H1 (cell line): ENCODE data around the gene GOLGA6L10. TPM values are rescaled to one million over a fixed set of nuclear protein-coding genes. Genes with fewer than 3 reads are reported as not detected.

Source experiments
- CTCF ChIA-PET: fragments of 300-600 bp; sonication (Branson Sonifier 250); formaldehyde crosslinking; loops from one replicate; lab custom pipeline; 2021; ENCODE audit not compliant: partially characterized antibody; lab: Charles Lee
- POLR2A ChIA-PET: fragments of 300-600 bp; sonication (Branson Sonifier 250); formaldehyde crosslinking; loops from one replicate; lab custom pipeline; 2021; ENCODE audit warnings: inconsistent platforms; ENCODE audit not compliant: partially characterized antibody; lab: Charles Lee
- DNase-seq, 2 experiments: peaks; one replicate each; pipeline versions ENCODE4 v3.0.0 to v3.0.0-alpha.2; 2010 to 2022; ENCODE audit warnings: low spot score in 2 of 2, low read depth in 1 of 2, mixed read lengths in 1 of 2
- FAIRE-seq: peaks from 2 replicates; lab custom pipeline; 2011; peaks lifted over from hg19 to GRCh38; lab: Jason Lieb, UNC
- H2AFZ ChIP-seq: 2 replicates; pipeline ENCODE4 v1.8.1; 2012; ENCODE audit warnings: low read length, inconsistent platforms
- H2AK5ac ChIP-seq: 2 replicates; pipeline ENCODE4 v1.6.1; 2013; ENCODE audit warnings: low read depth, low read length
- H2BK120ac ChIP-seq: replicated peaks from 2 replicates; pipeline ENCODE3; 2013; ENCODE audit warnings: low read depth, low read length, inconsistent platforms
- H2BK12ac ChIP-seq: 2 replicates; pipeline ENCODE4 v1.6.1; 2013; ENCODE audit warnings: low read depth, low read length
- H2BK15ac ChIP-seq: 2 replicates; pipeline ENCODE4 v1.6.1; 2013; ENCODE audit warnings: low read length
- H2BK20ac ChIP-seq: 2 replicates; pipeline ENCODE4 v1.6.1; 2013; ENCODE audit warnings: low read length
- H2BK5ac ChIP-seq: 2 replicates; pipeline ENCODE4 v1.6.1; 2013; ENCODE audit warnings: low read depth, low read length
- H3K14ac ChIP-seq: 2 replicates; pipeline ENCODE4 v1.6.1; 2013; ENCODE audit warnings: inconsistent platforms; ENCODE audit not compliant: insufficient read length
- H3K18ac ChIP-seq: 2 replicates; pipeline ENCODE4 v1.6.1; 2013; ENCODE audit warnings: low read length; ENCODE audit errors: extremely low read depth
- H3K23ac ChIP-seq: 2 replicates; pipeline ENCODE4 v1.6.1; 2013; ENCODE audit warnings: inconsistent platforms; ENCODE audit not compliant: insufficient read length
- H3K23me2 ChIP-seq: 2 replicates; pipeline ENCODE4 v1.6.1; 2013; ENCODE audit warnings: low read depth, low read length
- H3K27ac ChIP-seq: 2 replicates; pipeline ENCODE4 v1.6.1; 2011; ENCODE audit warnings: low read depth, low read length, inconsistent platforms
- H3K27me3 ChIP-seq, 4 experiments: replicated peaks in 1 of 4; 1 replicate in 1 of 4; 2 replicates in 3 of 4; pipeline versions ENCODE4 v1.6.1 to v1.8.1; 2011 to 2013; ENCODE audit warnings: low read length in 3 of 4, mild to moderate bottlenecking in 3 of 4, inconsistent platforms in 2 of 4, mixed read lengths in 2 of 4, moderate library complexity in 1 of 4; ENCODE audit not compliant: control insufficient read depth in 3 of 4, insufficient read depth in 3 of 4; ENCODE audit errors: extremely low read depth in 1 of 4
- H3K36me3 ChIP-seq, 4 experiments: 2 replicates each; pipeline versions ENCODE4 v1.6.1 to v1.8.1; 2011 to 2013; ENCODE audit warnings: mild to moderate bottlenecking in 4 of 4, low read length in 3 of 4, moderate library complexity in 2 of 4, control low read depth in 1 of 4, inconsistent platforms in 1 of 4; ENCODE audit not compliant: insufficient read depth in 4 of 4, control insufficient read depth in 2 of 4
- H3K4ac ChIP-seq: replicated peaks from 2 replicates; pipeline ENCODE3; 2013; ENCODE audit warnings: low read length, low read depth, mixed read lengths, inconsistent platforms; ENCODE audit not compliant: insufficient read length
- H3K4me1 ChIP-seq, 4 experiments: replicated peaks in 1 of 4; 1 replicate in 1 of 4; 2 replicates in 3 of 4; pipeline versions ENCODE4 v1.6.1 to v1.8.1; 2011 to 2013; ENCODE audit warnings: low read length in 3 of 4, inconsistent platforms in 2 of 4, mixed read lengths in 1 of 4; ENCODE audit not compliant: insufficient read depth in 4 of 4, control insufficient read depth in 3 of 4
- H3K4me2 ChIP-seq, 2 experiments: 2 replicates each; pipeline versions ENCODE4 v1.6.1 to v1.8.1; 2011 to 2013; ENCODE audit warnings: low read depth in 2 of 2, low read length in 2 of 2, control low read depth in 1 of 2, inconsistent platforms in 1 of 2, mild to moderate bottlenecking in 1 of 2; ENCODE audit not compliant: insufficient read depth in 1 of 2
- H3K4me3 ChIP-seq, 4 experiments: fragments of 200-600, 300-600 bp in 1 of 4; sonication (generic), shearing (Covaris generic), sonication (Bioruptor Twin) in 1 of 4; 2 replicates each; pipeline versions ENCODE4 v1.5.1 to v1.8.1; 2011 to 2016; ENCODE audit warnings: low read length in 4 of 4, low read depth in 3 of 4, control low read depth in 2 of 4, inconsistent platforms in 2 of 4, mild to moderate bottlenecking in 2 of 4, mixed read lengths in 1 of 4, moderate library complexity in 1 of 4; ENCODE audit not compliant: insufficient read depth in 2 of 4; ENCODE audit errors: extremely low read depth in 1 of 4
- H3K56ac ChIP-seq: replicated peaks from 2 replicates; pipeline ENCODE3; 2013; ENCODE audit warnings: low read depth, mild to moderate bottlenecking, mixed read lengths, low read length, inconsistent platforms; ENCODE audit not compliant: insufficient read length
- H3K79me1 ChIP-seq: 2 replicates; pipeline ENCODE4 v1.6.1; 2013; ENCODE audit warnings: low read depth, low read length, control low read depth
- H3K79me2 ChIP-seq, 2 experiments: 2 replicates each; pipeline versions ENCODE4 v1.6.1 to v1.8.1; 2012 to 2013; ENCODE audit warnings: low read length in 2 of 2, mild to moderate bottlenecking in 2 of 2, inconsistent platforms in 1 of 2; ENCODE audit not compliant: insufficient read depth in 2 of 2, control insufficient read depth in 1 of 2
- H3K9ac ChIP-seq, 4 experiments: replicated peaks in 1 of 4; 1 replicate in 1 of 4; 2 replicates in 3 of 4; pipeline versions ENCODE4 v1.6.1 to v1.8.1; 2011 to 2013; ENCODE audit warnings: low read depth in 3 of 4, low read length in 3 of 4, control low read depth in 2 of 4, mild to moderate bottlenecking in 2 of 4, moderate library complexity in 2 of 4, inconsistent platforms in 1 of 4; ENCODE audit errors: extremely low read depth in 1 of 4
- H3K9me3 ChIP-seq, 2 experiments: 2 replicates each; pipeline versions ENCODE4 v1.6.1 to v1.8.1; 2012 to 2013; ENCODE audit warnings: mild to moderate bottlenecking in 2 of 2, moderate library complexity in 2 of 2, control low read depth in 1 of 2, inconsistent platforms in 1 of 2, low read depth in 1 of 2, low read length in 1 of 2, mixed read lengths in 1 of 2; ENCODE audit not compliant: insufficient read depth in 2 of 2
- H4K20me1 ChIP-seq, 2 experiments: replicated peaks in 1 of 2; 2 replicates each; pipeline versions ENCODE3 to v1.8.1; 2011 to 2013; ENCODE audit warnings: inconsistent platforms in 2 of 2, low read length in 2 of 2, mild to moderate bottlenecking in 1 of 2; ENCODE audit not compliant: insufficient read depth in 2 of 2, control insufficient read depth in 1 of 2
- H4K5ac ChIP-seq: 2 replicates; pipeline ENCODE4 v1.6.1; 2013; ENCODE audit warnings: low read length, low read depth, mixed read lengths, inconsistent platforms; ENCODE audit not compliant: insufficient read length
- H4K8ac ChIP-seq: 2 replicates; pipeline ENCODE4 v1.8.0; 2013; ENCODE audit warnings: mild to moderate bottlenecking, moderate library complexity, low read length, inconsistent platforms; ENCODE audit not compliant: insufficient read depth; ENCODE audit errors: extremely low read depth
- H4K91ac ChIP-seq: replicated peaks from 2 replicates; pipeline ENCODE3; 2013; ENCODE audit warnings: low read length, mixed read lengths, inconsistent platforms; ENCODE audit not compliant: insufficient read length
- EZH2 ChIP-seq: fragments of 200-600 bp; sonication (generic); IDR thresholded peaks from 2 replicates; pipeline ENCODE4 v1.7.1; 2012; ENCODE audit warnings: low read depth, mild to moderate bottlenecking, moderate library complexity, low read length, inconsistent platforms; ENCODE audit not compliant: severe bottlenecking
- PHF8 ChIP-seq: fragments of 200-600 bp; sonication (generic); conservative IDR thresholded peaks from 2 replicates; pipeline ENCODE4 v1.7.1; 2012; ENCODE audit warnings: low read depth, mild to moderate bottlenecking, inconsistent platforms, low read length, moderate library complexity
- SP4 ChIP-seq: IDR thresholded peaks from 2 replicates; pipeline ENCODE4 v1.6.1; 2012; ENCODE audit warnings: low read length, inconsistent platforms
- TEAD4 ChIP-seq: IDR thresholded peaks from 2 replicates; pipeline ENCODE4 v1.6.1; 2012; ENCODE audit warnings: low read depth, low read length, inconsistent platforms, mixed read lengths
- WGBS, 2 experiments: shearing (Covaris generic) in 1 of 2; methylation state at CpG; one replicate each; pipeline versions ENCODE4 v1.1.6 to v1.1.7; 2013 to 2015; ENCODE audit warnings: low lambda C conversion rate in 2 of 2, mixed read lengths in 2 of 2, inconsistent platforms in 1 of 2, low coverage in 1 of 2, missing lambda C conversion rate in 1 of 2; ENCODE audit not compliant: insufficient replicate concordance in 2 of 2, insufficient coverage in 1 of 2, insufficient read length in 1 of 2; ENCODE audit errors: extremely low coverage in 1 of 2, missing lambda C conversion rate in 1 of 2; 5-methylcytosine and 5-hydroxymethylcytosine counted together
- polyA plus RNA-seq, 7 experiments: library from polyadenylated mRNA; depleted of rRNA in 3 of 7; stranded (reverse) in 5 of 7; unstranded in 2 of 7; fragments of >200 nt in 5 of 7; fragments of 200-250 nt in 2 of 7; gene quantifications; 1 replicate in 5 of 7; 2 replicates in 1 of 7; 4 replicates in 1 of 7; pipeline versions ENCODE4 v1.2.1 to v1.2.3, GENCODE V29; 2011 to 2013; ENCODE audit warnings: missing spikeins in 2 of 7, mixed read lengths in 2 of 7
- total RNA-seq: library from RNA; stranded (reverse); fragmentation: NEBNext Ultra II Directional; extraction: Animal tissue kit (Norgen Biotek cat#: 25700); gene quantifications from 2 replicates; pipeline ENCODE4 v1.2.1, GENCODE V29; 2021

Gene GOLGA6L10
- total and polyA plus RNA-seq, 2 of the 8 experiments (the other 6 are each of a cell fraction or from before 2014, with no cell fraction given), result 0.91 to 4.0 TPM

DNA sequence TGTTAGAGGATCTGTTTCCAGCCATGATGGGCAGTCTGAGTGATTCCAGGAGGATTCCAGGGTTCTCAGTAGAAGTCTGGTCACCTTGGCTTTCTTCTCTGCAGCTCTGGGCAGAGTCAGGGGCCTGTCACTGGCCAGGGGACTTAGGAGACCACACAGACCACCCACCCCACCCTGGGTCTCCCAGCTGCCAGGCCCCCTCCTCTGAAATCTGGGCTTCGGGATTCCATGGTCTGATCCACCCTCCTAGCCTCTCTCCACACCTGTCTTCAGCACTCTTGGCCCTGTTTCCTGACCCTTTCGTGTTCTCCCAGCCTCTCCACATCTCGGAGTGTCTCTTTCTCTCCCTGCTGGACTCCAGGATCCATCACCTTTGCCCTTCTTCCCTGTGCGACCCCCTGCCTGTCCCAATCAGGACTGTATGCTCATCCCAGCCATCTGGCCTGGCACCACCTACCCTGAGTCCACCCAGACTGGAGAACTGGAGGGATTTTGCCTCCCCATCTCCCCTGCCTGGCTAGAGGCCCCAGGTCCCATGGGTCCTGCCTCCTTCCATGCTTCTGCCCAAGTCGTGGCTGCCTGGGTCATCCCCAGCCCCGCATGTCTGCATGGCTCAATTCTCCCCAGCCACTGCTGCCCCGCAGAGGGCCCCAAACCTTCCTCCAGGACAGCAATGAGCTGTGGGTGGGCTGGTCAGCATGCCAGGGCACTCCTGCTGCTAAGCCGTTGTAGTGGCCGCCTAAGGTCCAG lies 34.3 kb downstream of the GOLGA6L10 start:
- no peak overlapping the region for H2BK20ac ChIP-seq
- no peak overlapping the region for H3K4me2 ChIP-seq
- no peak overlapping the region for H3K18ac ChIP-seq
- no peak overlapping the region for H3K27ac ChIP-seq
- no peak overlapping the region for H4K8ac ChIP-seq
- H3K56ac ChIP-seq, result no peak overlapping the region
- H4K91ac ChIP-seq, result no peak overlapping the region
- H3K79me2 ChIP-seq, result no peaks in the 10 kb centered on the region
- H2BK120ac ChIP-seq, result no peak overlapping the region
- H3K79me1 ChIP-seq, result no peaks in the 10 kb centered on the region
- no peak overlapping the region for H2AFZ ChIP-seq
- H3K36me3 ChIP-seq, result no peaks in the 10 kb centered on the region
- no peak overlapping the region for H2BK12ac ChIP-seq
- TF ChIP-seq SP4 (no peak), EZH2 (no peak), PHF8 (no peak), TEAD4 (no peak)
- H2BK5ac ChIP-seq, result no peak overlapping the region
- POLR2A ChIA-PET, result no interaction called here
- H3K9ac ChIP-seq, result no peak overlapping the region
- no peak overlapping the region for H3K23ac ChIP-seq
- no peak for FAIRE-seq
- WGBS, 2 experiments, result 80% methylated on average over 7 of the region's 9 CpGs; no CpG with 5 or more reads in 1 of the 2 experiments
- CTCF ChIA-PET, result no interaction called here
- no peaks in the 10 kb centered on the region for H4K20me1 ChIP-seq
- no peak overlapping the region for H2BK15ac ChIP-seq
- no peaks in the 10 kb centered on the region for H3K9me3 ChIP-seq
- no peak overlapping the region for H3K4me3 ChIP-seq
- H3K27me3 ChIP-seq, result no peaks in the 10 kb centered on the region; a peak in 1 of 7 replicates
- no peak overlapping the region for H3K14ac ChIP-seq
- H4K5ac ChIP-seq, result no peak overlapping the region
- no peaks in the 10 kb centered on the region; a peak in 1 of 7 replicates for H3K4me1 ChIP-seq
- DNase-seq, result no peak
- no peaks in the 10 kb centered on the region; the same call in 1 of the 2 replicates for H3K23me2 ChIP-seq
- no peak overlapping the region for H2AK5ac ChIP-seq
- no peak overlapping the region for H3K4ac ChIP-seq
